GM15510 (cell line): ENCODE results near the gene PTAR1.

Source experiments
- POLR2A ChIP-seq: IDR thresholded peaks from 3 replicates; pipeline ENCODE4 v1.6.1; 2011; ENCODE audit warnings: borderline replicate concordance; ENCODE audit not compliant: insufficient read length; ENCODE audit errors: extremely low read depth

PTAR1 gene

GRCh38 chr9:69759421-69760277, at the start of gene PTAR1:
TSS of gene PTAR1 (minus strand) at chr9:69760011. CDS start at chr9:69759938, 73 bp downstream.
- TF ChIP-seq POLR2A = peak; percentile 90

DNA sequence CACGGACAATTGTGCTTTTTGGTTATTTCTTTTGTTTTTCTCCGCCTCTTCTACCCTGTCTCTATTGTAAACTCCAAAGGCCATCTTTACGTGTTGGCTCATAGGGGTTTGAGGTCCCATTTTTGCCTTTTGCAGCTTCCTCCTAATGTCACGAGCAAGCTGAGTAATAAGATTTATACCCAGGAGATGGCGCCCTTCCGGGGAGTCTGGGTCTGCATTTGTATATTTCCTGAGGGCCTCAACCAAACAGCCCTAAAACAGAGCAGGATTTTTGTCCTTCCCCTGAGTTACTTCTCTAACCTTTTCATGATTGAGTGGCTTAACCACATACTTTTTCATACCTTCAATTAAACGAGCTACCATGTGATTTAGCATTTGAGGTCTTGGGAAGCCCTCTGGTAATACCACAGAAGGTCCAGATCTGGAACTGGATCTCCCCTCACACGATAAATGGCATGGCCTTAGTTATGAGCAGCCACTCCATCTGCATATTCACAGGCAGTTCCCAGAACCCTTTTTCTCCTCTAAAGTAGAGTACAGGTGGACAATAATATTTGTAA, 49.6 kb upstream of the PTAR1 start:
- TF ChIP-seq POLR2A = no peak

DNA sequence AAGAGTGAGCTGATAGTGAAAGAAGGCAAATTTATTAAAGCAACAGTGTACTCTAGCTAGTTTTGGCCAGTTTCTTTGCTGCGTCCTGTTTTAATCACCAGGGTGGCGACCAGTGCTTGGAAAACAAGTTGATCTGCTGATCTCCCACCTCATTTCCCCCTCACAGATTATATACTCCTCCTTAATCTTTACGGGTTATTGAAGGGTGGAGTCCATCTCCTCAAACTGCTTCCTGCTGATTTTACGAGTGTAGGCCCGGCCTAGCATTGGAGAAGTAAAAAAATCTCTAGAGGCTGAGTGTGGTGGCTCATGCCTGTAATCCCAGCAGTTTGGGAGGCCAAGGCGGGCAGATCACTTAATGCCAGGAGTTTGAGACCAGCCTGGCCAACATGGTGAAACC, 46.8 kb upstream of the PTAR1 start:
- no peak for TF ChIP-seq POLR2A

- TF ChIP-seq POLR2A = no peak
Observed at GRCh38 chr9:69805962-69806515, 46.2 kb upstream of the PTAR1 start.

GRCh38 chr9:69801989-69802388, 42.2 kb upstream of the PTAR1 start:
- no peak for TF ChIP-seq POLR2A

DNA sequence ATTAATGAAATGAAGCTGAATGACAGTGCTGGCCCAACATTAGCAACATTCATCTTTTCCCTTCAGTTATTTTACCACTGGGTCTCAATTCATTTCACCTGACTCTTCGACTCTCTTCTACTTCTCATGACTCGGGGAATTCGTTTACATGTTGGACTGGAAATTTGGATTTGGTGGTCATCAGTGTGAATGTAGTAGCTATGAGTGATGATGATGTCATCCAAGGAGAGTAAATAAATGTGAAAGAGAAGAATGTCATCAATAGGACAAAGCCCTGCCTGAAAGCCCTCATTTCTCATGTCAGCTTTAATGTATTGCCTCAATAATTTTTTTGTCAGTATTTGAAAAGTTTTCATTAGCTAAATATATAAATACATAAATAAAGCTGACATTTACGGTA, 38.9 kb upstream of the PTAR1 start:
- TF ChIP-seq POLR2A = no peak

DNA sequence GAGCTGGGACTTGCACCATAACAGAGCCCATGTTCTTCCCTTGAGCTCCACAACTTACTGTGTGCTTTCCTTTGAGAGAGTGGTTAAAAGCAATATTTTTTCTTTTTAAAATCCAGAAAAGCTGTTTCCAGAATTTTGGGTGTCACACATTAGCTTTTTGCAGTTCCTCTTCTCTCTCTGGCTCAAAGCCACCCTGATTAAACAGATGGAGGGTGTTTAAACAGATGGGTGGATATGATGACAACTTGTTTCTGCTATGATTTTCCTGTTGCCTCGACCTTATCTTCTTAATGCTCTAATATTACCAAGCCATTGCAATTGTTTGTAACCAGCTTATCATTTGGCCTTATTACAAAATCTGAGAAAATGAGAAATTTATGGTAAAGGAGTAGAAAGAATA, 37.9 kb upstream of the PTAR1 start:
- no peak for TF ChIP-seq POLR2A

- no peak for TF ChIP-seq POLR2A
Observed at GRCh38 chr9:69794356-69794755, 34.5 kb upstream of the PTAR1 start.

DNA sequence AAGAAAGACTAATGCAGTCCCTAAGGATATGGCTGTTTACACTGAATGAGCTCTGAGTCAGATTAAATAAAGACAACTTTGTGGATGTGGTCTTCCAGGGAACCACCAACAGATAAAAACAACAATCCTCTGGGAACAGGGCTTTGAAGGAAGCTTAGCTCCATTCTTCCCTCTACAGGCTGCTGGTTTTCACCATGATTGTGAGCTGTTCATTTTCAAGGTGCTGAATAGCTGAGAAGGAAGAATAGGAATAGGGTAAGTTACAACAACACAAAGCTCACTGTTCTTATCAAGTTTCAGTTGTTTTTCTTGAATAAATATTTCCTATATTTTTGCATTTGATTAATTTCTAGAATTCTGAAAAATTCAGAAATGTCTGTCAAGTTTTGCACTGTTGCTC, 25.9 kb upstream of the PTAR1 start:
- no peak for TF ChIP-seq POLR2A

DNA sequence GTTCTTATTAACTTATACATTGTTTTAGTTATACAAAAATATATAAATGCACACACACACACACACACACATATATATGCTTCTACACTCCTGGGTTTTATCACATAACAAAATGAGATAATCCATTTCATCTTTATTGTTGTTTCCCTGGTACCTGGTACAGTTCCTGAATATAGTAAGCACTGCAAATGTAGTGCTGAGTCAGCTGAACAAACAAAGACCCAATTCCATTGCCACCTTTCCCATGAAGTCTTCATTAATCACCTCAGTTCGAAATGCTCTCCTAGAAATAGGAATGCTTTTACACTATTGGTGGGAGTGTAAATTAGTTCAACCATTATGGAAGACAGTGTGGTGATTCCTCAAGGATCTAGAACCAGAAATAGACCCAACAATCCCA, 13.4 kb upstream of the PTAR1 start:
- no peak for TF ChIP-seq POLR2A

- no peak for TF ChIP-seq POLR2A
Observed at GRCh38 chr9:69771775-69772418, 12.1 kb upstream of the PTAR1 start.

- TF ChIP-seq POLR2A = no peak
Observed at GRCh38 chr9:69768716-69769115, 8.9 kb upstream of the PTAR1 start.

- TF ChIP-seq POLR2A = no peak
Observed at GRCh38 chr9:69768101-69768500, 8.3 kb upstream of the PTAR1 start.

DNA sequence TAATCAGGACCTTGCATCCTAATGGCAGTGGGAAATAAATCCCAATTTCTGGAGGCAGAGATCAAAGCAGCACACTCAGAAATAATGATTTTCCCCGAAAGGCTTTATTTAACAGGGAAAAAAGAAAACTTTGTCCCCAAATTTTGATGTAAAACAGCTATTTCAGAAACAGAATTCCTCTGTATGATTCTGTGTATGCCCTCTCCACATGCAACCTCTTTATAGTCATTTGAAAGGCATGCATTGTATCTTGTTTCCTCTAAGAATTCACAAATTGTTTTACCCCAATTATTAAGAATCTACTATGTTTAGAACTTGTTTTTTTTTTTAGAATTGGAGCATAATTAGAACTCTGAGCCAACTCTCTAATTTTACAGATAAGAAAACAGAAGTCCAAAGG, 2.7 kb upstream of the PTAR1 start:
- TF ChIP-seq POLR2A = no peak

GRCh38 chr9:69760278-69760610, 433 bp upstream of the PTAR1 start:
- TF ChIP-seq POLR2A = no peak

- TF ChIP-seq POLR2A = no peak
Observed at GRCh38 chr9:69759021-69759420, 790 bp downstream of the PTAR1 start.

DNA sequence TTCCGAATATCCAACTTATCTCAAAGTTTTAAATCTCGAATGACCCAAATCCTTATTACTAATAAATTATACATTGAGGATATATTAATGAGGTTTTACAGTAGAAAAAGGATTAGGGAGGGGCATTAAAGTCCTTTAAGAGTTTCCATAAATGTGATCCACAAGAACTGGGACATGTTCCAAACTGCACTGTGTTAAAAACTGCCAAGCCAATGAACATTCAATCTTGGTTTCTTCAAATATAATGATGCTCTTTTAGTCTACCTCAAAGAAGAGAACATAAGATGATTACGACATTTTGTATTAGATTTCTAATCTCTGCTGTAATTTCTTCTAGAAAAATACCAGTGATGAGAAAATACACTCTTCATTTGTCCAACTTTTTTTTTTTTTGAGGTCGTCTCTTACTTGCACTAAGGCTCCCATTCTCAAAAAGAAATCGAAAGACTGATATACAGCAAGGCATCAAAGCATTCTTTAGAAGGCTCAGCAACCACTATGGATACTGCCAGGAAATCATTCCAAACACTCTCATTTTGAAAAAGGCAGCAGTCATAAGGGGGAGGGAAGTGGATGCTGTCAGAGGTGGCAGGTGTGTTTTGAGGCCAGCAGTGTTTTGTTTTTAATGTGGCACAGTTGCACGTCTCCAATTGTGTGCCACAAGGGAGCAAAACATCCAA, 1.7 kb downstream of the PTAR1 start:
- no peak for TF ChIP-seq POLR2A
